Fibroblast of lung (primary cell): ENCODE results near the gene NDUFAF2. TPM values are rescaled to one million over a fixed set of nuclear protein-coding genes. Genes with fewer than 3 reads are reported as not detected.

ENCODE experiments used
- DNase-seq, 2 donors: peaks; one replicate each; pipeline versions ENCODE4 v3.0.0 to v3.0.0-alpha.2; 2010; ENCODE audit warnings: low read depth in 2 of 2
- H2AFZ ChIP-seq: 2 replicates; pipeline ENCODE4 v1.5.1; 2012; ENCODE audit warnings: low read length, control low read depth, inconsistent platforms
- H3K27ac ChIP-seq: 2 replicates; pipeline ENCODE4 v1.5.1; 2011; ENCODE audit warnings: low read length, control low read depth; ENCODE audit not compliant: insufficient read depth
- H3K27me3 ChIP-seq: 2 replicates; pipeline ENCODE4 v1.5.1; 2011; ENCODE audit warnings: mild to moderate bottlenecking, low read length; ENCODE audit not compliant: control insufficient read depth, insufficient read depth
- H3K36me3 ChIP-seq: 2 replicates; pipeline ENCODE4 v1.5.1; 2011; ENCODE audit warnings: low read length; ENCODE audit not compliant: control insufficient read depth, insufficient read depth
- H3K4me1 ChIP-seq: 2 replicates; pipeline ENCODE4 v1.5.1; 2011; ENCODE audit warnings: low read length; ENCODE audit not compliant: control insufficient read depth, insufficient read depth; ENCODE audit errors: extremely low read depth
- H3K4me2 ChIP-seq: 2 replicates; pipeline ENCODE4 v1.5.1; 2011; ENCODE audit warnings: low read length, control low read depth; ENCODE audit not compliant: insufficient read depth; ENCODE audit errors: extremely low read depth
- H3K4me3 ChIP-seq, 4 experiments: fragments of 200-600 bp in 1 of 4; sonication (generic) in 1 of 4; replicated peaks in 1 of 4; 2 replicates each; pipeline ENCODE4 v1.5.1; 2011 to 2016; ENCODE audit warnings: low read length in 4 of 4, low read depth in 3 of 4, mild to moderate bottlenecking in 3 of 4, control low read depth in 2 of 4, inconsistent platforms in 1 of 4, mixed read lengths in 1 of 4; ENCODE audit not compliant: insufficient read depth in 1 of 4; ENCODE audit errors: control extremely low read depth in 1 of 4
- H3K79me2 ChIP-seq: 2 replicates; pipeline ENCODE4 v1.5.1; 2012; ENCODE audit warnings: mild to moderate bottlenecking, low read length, inconsistent platforms; ENCODE audit not compliant: control insufficient read depth, insufficient read depth
- H3K9ac ChIP-seq: 2 replicates; pipeline ENCODE4 v1.5.1; 2011; ENCODE audit warnings: mild to moderate bottlenecking, low read length, control low read depth; ENCODE audit not compliant: insufficient read depth
- H3K9me3 ChIP-seq: 2 replicates; pipeline ENCODE4 v1.5.1; 2012; ENCODE audit warnings: low read depth, low read length; ENCODE audit not compliant: control insufficient read depth, insufficient read depth
- H4K20me1 ChIP-seq: 2 replicates; pipeline ENCODE4 v1.5.1; 2011; ENCODE audit warnings: low read length; ENCODE audit not compliant: control insufficient read depth, insufficient read depth; ENCODE audit errors: extremely low read depth
- EZH2 ChIP-seq: IDR thresholded peaks from 2 replicates; pipeline ENCODE4 v1.5.1; 2012; ENCODE audit warnings: low read length, control low read depth, mild to moderate bottlenecking; ENCODE audit errors: missing control alignments
- polyA plus RNA-seq, 2 donors: library from polyadenylated mRNA; depleted of rRNA in 1 of 2; stranded (reverse) in 1 of 2; unstranded in 1 of 2; fragments of >200 nt; gene quantifications; 2 replicates each; pipeline ENCODE4 v1.2.1, GENCODE V29; 2011 to 2012; ENCODE audit warnings: missing spikeins in 1 of 2
- total RNA-seq: library from RNA; depleted of rRNA; stranded (reverse); fragments of >200 nt; gene quantifications from 2 replicates; pipeline ENCODE4 v1.2.1, GENCODE V29; 2014
- TF ChIP-seq, protein P1 (sequence below), 2 donors: IDR thresholded peaks in 1 of 2; conservative IDR thresholded peaks in 1 of 2; 1 replicate in 1 of 2; 2 replicates in 1 of 2; pipeline ENCODE4 v1.5.1; 2011 to 2012; ENCODE audit warnings: low read length in 2 of 2, control low read depth in 1 of 2, inconsistent platforms in 1 of 2, low read depth in 1 of 2, mild to moderate bottlenecking in 1 of 2

NDUFAF2 gene
- total and polyA plus RNA-seq, 2 donors (not counting 1 experiment from before 2014, with no cell fraction given): 30.9 to 53.2 TPM

DNA sequence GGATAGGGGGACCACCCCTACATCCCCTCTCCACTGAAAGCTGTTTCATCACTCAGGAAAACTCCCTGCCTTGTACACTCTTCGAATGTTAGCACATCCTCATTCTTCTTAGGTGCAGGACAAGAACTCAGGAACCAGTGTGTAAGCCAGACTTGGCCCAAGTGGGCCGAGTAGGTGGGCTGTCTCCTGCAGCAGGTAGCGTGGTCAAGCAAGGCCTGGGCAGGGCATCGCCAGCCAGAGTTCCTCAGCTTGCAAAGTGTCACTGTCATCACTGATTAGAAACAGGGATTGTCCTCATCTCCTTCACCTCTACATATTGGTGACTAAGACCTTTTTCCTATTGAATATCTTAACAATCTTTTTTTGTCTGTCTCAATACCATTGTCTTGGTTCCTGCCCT lies 194.9 kb downstream of the NDUFAF2 start:
- no peaks in the 10 kb centered on the region for H4K20me1 ChIP-seq
- no peak overlapping the region for H3K4me3 ChIP-seq
- no peak overlapping the region for H3K27ac ChIP-seq
- TF ChIP-seq, protein P1, sequence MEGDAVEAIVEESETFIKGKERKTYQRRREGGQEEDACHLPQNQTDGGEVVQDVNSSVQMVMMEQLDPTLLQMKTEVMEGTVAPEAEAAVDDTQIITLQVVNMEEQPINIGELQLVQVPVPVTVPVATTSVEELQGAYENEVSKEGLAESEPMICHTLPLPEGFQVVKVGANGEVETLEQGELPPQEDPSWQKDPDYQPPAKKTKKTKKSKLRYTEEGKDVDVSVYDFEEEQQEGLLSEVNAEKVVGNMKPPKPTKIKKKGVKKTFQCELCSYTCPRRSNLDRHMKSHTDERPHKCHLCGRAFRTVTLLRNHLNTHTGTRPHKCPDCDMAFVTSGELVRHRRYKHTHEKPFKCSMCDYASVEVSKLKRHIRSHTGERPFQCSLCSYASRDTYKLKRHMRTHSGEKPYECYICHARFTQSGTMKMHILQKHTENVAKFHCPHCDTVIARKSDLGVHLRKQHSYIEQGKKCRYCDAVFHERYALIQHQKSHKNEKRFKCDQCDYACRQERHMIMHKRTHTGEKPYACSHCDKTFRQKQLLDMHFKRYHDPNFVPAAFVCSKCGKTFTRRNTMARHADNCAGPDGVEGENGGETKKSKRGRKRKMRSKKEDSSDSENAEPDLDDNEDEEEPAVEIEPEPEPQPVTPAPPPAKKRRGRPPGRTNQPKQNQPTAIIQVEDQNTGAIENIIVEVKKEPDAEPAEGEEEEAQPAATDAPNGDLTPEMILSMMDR (conservative IDR thresholded peaks at IDR 0.05 in 1 of 2, IDR thresholded peaks at IDR 0.05 in 1 of 2; ENCODE audit: low read depth in 1 of 2, low read length in 2 of 2): no peak
- TF ChIP-seq EZH2: no peak
- no peaks in the 10 kb centered on the region for H3K36me3 ChIP-seq
- H3K9ac ChIP-seq: no peak overlapping the region
- DNase-seq: no peak
- no peak overlapping the region for H3K4me2 ChIP-seq
- no peaks in the 10 kb centered on the region for H3K9me3 ChIP-seq
- H3K4me1 ChIP-seq: no peaks in the 10 kb centered on the region
- no peaks in the 10 kb centered on the region for H3K79me2 ChIP-seq
- no peak overlapping the region for H2AFZ ChIP-seq
- H3K27me3 ChIP-seq: no peaks in the 10 kb centered on the region

DNA sequence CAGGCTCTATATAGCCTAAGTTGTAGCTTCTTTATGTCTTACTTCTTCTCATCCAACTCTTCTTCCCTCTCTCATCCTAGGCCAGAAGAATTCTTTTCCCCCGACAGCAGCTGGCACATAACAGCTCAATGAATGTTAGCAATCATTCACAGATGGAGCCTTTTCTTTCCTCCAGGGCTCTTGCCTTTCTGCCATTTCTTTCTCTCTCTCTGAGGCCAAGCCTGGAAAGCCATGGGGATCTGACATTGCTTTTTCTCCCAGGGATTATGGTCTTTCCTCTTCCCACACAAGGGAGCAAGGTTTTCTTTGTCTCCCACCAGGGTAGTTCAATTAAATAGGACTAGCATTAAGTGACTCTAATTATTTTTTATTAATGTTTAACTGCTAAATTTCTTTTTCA lies 196.8 kb downstream of the NDUFAF2 start:
- no peak overlapping the region for H3K9ac ChIP-seq
- H3K36me3 ChIP-seq: no peaks in the 10 kb centered on the region
- H3K4me2 ChIP-seq: no peak overlapping the region
- no peaks in the 10 kb centered on the region for H4K20me1 ChIP-seq
- no peaks in the 10 kb centered on the region for H3K79me2 ChIP-seq
- no peaks in the 10 kb centered on the region for H3K4me1 ChIP-seq
- no peaks in the 10 kb centered on the region for H3K27me3 ChIP-seq
- no peak overlapping the region for H3K27ac ChIP-seq
- no peak overlapping the region for H2AFZ ChIP-seq
- TF ChIP-seq, protein P1 (conservative IDR thresholded peaks at IDR 0.05 in 1 of 2, IDR thresholded peaks at IDR 0.05 in 1 of 2; ENCODE audit: low read depth in 1 of 2, low read length in 2 of 2): no peak
- no peak for TF ChIP-seq EZH2
- H3K4me3 ChIP-seq: no peak overlapping the region
- no peaks in the 10 kb centered on the region for H3K9me3 ChIP-seq
- no peak for DNase-seq

DNA sequence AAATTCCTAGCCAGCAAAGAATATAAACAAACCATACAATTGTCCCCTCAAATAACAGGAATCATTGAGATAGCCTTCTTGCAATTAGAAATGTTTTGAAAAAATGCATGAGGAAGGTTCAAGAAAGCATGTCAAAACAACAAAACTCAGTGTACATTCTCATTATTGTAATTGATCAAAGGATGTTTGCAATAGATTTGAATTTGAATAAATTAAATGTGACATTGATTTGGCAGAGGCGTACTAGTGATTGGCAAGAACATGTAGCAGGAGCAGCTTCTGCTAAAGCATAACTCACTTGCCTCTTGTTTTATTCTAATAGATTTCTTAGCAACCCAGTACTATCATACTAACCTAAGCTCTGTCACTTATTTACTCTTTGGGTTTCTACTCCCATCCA lies 197.4 kb downstream of the NDUFAF2 start:
- H3K27me3 ChIP-seq: no peaks in the 10 kb centered on the region
- TF ChIP-seq EZH2: no peak
- TF ChIP-seq, protein P1 (conservative IDR thresholded peaks at IDR 0.05 in 1 of 2, IDR thresholded peaks at IDR 0.05 in 1 of 2; ENCODE audit: low read depth in 1 of 2, low read length in 2 of 2): no peak

More for the DNA sequence above, 197.4 kb downstream of the NDUFAF2 start:
- no peak overlapping the region for H3K27ac ChIP-seq
- no peaks in the 10 kb centered on the region for H3K36me3 ChIP-seq
- no peak overlapping the region for H3K9ac ChIP-seq
- no peak overlapping the region for H2AFZ ChIP-seq
- no peak overlapping the region for H3K4me2 ChIP-seq
- H3K9me3 ChIP-seq: no peaks in the 10 kb centered on the region
- no peaks in the 10 kb centered on the region for H3K4me1 ChIP-seq
- no peaks in the 10 kb centered on the region for H4K20me1 ChIP-seq
- no peaks in the 10 kb centered on the region for H3K79me2 ChIP-seq
- no peak overlapping the region for H3K4me3 ChIP-seq
- no peak for DNase-seq
